Raji (cell line): ENCODE measurements around the gene GNE.

Experiments used
- POLR2A ChIP-seq: IDR thresholded peaks from 2 replicates; pipeline ENCODE4 v1.6.1; 2011; ENCODE audit warnings: low read depth, low read length, control low read depth; ENCODE audit not compliant: insufficient read depth

Gene GNE

DNA sequence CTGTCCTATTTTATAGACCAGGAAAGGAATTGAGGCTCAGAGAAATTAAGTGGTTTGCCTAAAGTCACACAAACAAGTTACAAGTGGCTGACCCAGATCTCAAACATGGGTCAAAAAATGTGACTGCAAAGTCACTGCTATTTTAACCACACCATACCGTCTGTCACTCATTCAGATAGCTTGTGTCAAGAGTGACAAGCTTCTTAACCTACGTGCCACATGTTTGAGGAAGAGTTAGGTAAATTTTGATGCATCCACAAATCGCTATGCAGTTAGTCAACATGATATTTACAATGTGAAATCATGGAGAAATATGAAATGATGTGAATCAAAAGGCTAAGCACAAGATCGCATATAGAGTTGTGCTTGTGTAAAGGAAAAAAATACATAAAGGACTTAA, 22.7 kb upstream of the GNE start:
- TF ChIP-seq POLR2A = no peak

GRCh38 chr9:36278243-36278642, 20.0 kb upstream of the GNE start:
- no peak for TF ChIP-seq POLR2A

DNA sequence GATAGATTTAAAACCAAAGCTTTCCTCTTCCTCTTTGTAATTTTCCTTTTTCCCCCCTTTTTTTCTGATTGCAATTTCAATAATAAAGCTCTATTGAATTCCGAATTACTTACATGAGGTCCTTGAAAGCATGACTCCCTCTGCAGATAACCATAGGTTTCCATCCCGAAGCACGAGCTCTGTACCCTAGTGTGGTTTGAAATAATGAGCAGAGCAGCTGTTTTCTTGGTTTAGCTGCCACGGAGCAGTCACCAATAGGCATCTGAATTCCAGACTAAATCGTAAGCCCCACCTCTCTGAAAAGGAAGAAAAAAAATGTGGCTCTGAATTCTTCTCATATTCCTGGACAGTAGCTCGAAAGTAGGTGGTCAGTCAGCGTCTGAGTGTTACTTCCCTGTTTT, 18.5 kb upstream of the GNE start:
- TF ChIP-seq POLR2A = no peak

GRCh38 chr9:36276254-36276653, 18.0 kb upstream of the GNE start:
- no peak for TF ChIP-seq POLR2A

- TF ChIP-seq POLR2A = no peak
Measured at GRCh38 chr9:36275060-36275459, 16.8 kb upstream of the GNE start.

- no peak for TF ChIP-seq POLR2A
Measured at GRCh38 chr9:36268007-36268427, 9.8 kb upstream of the GNE start.

DNA sequence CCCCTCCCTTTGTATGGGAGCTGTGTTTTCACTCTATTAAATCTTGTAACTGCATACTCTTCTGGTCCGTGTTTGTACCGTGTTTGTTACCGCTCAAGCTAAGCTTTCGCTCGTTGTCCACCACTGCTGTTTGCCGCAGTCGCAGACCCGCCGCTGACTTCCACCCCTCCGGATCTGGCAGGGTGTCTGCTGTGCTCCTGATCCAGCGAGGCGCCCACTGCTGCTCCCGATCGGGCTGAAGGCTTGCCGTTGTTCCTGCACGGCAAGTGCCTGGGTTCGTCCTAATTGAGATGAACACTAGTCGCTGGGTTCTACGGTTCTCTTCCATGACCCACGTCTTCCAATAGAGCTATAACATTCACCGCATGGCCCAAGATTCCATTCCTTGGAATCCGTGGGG, 6.6 kb upstream of the GNE start:
- no peak for TF ChIP-seq POLR2A

DNA sequence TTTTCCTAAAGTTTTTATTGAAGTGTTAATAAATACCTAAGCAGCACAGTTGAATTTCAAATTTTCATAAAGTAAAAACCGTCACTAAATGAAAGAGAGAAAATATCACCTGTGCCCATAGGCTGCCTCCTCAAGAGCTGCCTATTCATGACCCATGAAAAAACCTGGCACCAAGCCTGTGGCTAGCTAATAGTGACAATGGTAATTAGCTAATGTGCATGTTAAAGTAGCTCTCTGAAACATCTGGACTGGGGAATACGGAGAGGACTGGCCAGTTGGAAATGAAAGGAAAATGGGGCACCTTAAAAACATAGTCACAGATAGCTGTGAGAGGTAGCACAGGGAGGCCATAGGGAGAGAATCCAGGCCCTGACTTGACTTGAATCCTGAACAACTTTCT, 5.4 kb upstream of the GNE start:
- no peak for TF ChIP-seq POLR2A

- no peak for TF ChIP-seq POLR2A
Measured at GRCh38 chr9:36258996-36259533, 817 bp upstream of the GNE start.

DNA sequence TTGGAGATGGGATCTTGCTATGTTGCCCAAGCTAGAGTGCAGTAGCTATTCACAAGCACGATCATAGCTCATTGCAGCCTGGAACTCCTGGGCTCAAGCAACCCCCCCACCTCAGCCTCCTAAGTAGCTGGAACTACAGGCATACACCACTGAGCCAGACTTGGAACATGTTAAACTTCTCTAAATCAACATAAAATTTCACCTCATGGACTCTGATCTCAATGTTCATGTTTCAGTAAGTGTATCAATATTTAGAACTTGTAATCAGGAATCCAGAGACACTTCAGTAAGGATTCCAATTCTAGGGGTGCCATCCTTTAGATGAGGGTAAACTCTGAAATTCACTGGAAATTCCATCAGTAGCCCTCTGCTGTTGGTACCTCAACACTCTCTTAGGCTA, 6.8 kb downstream of the GNE start:
- no peak for TF ChIP-seq POLR2A

- TF ChIP-seq POLR2A = no peak
Measured at GRCh38 chr9:36250079-36250478, 8.2 kb downstream of the GNE start.

GRCh38 chr9:36249189-36249588, 9.1 kb downstream of the GNE start:
- TF ChIP-seq POLR2A = no peak

DNA sequence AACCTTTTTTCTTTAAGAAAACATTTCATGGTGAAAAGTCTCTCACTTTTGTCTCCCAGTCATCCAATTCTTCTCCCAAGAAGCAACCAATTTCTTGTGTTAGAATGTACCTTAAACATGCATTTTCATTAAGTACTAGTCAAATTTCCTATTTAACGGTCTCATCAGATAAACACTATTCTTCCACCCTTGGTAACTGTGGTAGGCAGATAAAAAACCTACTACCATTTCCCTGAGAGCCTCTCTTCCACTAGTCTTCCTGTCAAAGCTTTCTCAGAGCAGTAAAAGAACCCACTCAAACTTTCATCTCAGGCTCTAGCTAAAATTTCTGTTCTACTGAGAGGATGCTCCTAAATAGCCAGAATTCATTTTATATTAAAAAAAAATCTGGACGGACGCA, 10.9 kb downstream of the GNE start:
- no peak for TF ChIP-seq POLR2A

DNA sequence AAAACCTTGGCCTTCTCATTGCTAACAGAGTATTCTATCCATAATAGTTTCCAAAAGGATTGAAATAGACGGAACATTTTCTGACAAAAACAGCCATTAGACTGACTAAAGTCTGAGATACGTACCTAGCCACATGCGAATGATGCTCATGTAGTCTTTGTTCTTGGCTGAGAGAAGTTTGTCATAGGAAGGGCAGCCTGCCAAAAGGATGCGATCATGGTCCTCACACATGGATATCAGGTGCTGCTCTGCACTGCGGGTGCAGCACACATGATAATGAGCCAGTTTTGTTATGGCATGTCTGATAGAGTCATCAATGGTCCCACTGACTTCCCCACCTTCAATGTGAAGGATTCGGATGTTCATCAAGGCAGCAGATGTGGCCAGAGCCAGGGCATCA, 12.3 kb downstream of the GNE start:
- no peak for TF ChIP-seq POLR2A

GRCh38 chr9:36237230-36237629, 21.0 kb downstream of the GNE start:
- no peak for TF ChIP-seq POLR2A

DNA sequence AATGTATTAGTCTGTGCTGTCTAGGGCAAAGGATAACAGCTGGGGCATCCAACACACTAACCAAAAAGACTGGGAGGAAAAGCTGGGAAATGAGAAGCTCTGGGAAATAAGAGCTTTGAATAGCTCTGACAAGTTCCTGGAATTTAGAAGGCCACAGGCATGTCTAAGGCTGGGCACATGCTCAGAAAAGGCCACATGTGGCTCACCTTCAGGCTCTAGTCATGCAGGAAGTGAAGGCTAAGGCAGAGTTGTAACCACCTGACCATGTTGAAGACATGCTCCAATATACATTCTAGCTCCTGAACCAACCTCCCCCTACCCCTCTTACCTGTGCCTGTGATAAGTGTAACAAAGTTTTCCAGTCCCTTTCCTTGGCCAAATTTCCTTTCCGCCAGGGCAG, 35.8 kb downstream of the GNE start:
- no peak for TF ChIP-seq POLR2A

GRCh38 chr9:36221667-36222066, 36.6 kb downstream of the GNE start:
- TF ChIP-seq POLR2A = no peak
